GM21526 (cell line): ENCODE results near the gene KRTAP23-1.

ENCODE experiments used
- ATAC-seq: cut with Tn5 transposase; IDR thresholded peaks from one replicate; pipeline ENCODE4 v1.9.1; 2021; ENCODE audit warnings: moderate library complexity; ENCODE audit not compliant: unreplicated experiment, low FRiP score

KRTAP23-1 gene

DNA sequence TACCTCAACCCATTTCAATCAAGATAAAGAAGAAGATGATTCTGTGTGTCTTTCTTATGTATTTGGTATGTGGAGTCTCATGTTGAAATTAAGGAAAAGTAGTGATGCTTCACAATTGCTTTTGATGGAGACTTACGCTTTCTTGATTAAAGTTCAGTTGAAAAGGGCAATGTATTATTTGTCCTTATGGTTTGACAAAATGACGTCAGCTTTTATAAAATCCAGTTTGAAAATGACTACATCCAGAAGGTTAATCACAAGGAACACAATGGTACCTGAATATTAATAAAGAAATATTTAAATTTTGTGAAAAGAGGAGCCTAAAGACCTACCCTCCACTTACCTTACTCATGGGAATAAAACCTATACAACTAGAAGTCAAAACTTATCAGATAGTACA, 32.7 kb downstream of the KRTAP23-1 start:
- ATAC-seq = no peak

DNA sequence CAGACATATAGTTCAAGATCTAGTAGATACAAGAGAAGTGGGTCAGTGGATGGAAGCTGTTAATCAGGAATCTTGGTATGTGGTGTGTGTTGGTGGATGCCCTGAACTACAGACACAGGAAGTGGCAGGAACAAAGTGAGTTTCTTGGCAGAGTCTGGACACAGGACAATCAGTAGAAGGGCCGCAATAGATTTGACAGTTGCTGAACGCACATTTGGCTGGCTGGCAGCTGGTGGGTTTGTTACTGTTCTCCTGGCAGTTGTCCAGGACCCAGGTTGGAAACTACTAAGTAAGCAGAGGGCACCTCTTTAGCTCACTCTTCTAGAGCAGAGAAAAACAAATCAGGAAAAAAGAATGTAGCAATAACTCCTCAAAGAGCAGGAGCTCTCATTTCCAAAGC, 41.5 kb downstream of the KRTAP23-1 start:
- no peak for ATAC-seq

GRCh38 chr21:30305136-30305535, 43.3 kb downstream of the KRTAP23-1 start:
- no peak for ATAC-seq
